ENCODE measurements around the gene FAT1.

- TF ChIP-seq SUZ12 (IDR thresholded peaks at IDR 0.05), result no peak
- no peak for TF ChIP-seq SP1 (IDR thresholded peaks at IDR 0.05)
- TF ChIP-seq ELF4 (IDR thresholded peaks at IDR 0.05), result no peak
- TF ChIP-seq TARDBP (IDR thresholded peaks at IDR 0.05), result no peak
- TF ChIP-seq ARNT (IDR thresholded peaks at IDR 0.05), result no peak
- TF ChIP-seq FOXA1 (IDR thresholded peaks at IDR 0.05), result no peak
- TF ChIP-seq FOXK2 (IDR thresholded peaks at IDR 0.05), result no peak
- no peak for TF ChIP-seq PKNOX1 (IDR thresholded peaks at IDR 0.05)
- no peak for TF ChIP-seq BHLHE40 (IDR thresholded peaks at IDR 0.05; ENCODE audit: borderline replicate concordance)
- TF ChIP-seq HDGF (IDR thresholded peaks at IDR 0.05; ENCODE audit: borderline replicate concordance), result no peak
- TF ChIP-seq ZNF384 (IDR thresholded peaks at IDR 0.05), result no peak
These were observed 32.3 kb downstream of the FAT1 start for GRCh38 chr4:186691396-186691795.
